ENCODE measurements around the gene CIITA. TPM values are rescaled to one million over a fixed set of nuclear protein-coding genes. Genes with fewer than 3 reads are reported as not detected.

The CIITA gene
- total RNA-seq, 1 experiment from 2014 or later: not detected

DNA sequence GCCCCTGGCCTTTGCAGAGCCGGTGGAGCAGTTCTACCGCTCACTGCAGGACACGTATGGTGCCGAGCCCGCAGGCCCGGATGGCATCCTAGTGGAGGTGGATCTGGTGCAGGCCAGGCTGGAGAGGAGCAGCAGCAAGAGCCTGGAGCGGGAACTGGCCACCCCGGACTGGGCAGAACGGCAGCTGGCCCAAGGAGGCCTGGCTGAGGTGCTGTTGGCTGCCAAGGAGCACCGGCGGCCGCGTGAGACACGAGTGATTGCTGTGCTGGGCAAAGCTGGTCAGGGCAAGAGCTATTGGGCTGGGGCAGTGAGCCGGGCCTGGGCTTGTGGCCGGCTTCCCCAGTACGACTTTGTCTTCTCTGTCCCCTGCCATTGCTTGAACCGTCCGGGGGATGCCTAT lies 29.5 kb downstream of the CIITA start:
- Mint-ChIP-seq H3K4me1 (peaks cover 0 to under 1% of the 10 kb centered on the region in 2 experiments; a peak in 1 of 4 replicates), H3K9me3 (peaks cover 3 to 10% of the 10 kb centered on the region in 2 experiments; a peak in 3 of 5 replicates), H3K27me3 (ENCODE audit: low read depth) (peaks cover 16% of the 10 kb centered on the region), H3K4me3 (no peak overlapping the region), H3K36me3 (ENCODE audit: insufficient read depth in 1 of 3, low read depth in 3 of 3) (no peaks in the 10 kb centered on the region), H3K27ac (no peak overlapping the region)
- Histone ChIP-seq H3K56ac (ENCODE audit: insufficient read length, low read depth, low read length) (no peak overlapping the region), H2BK15ac (ENCODE audit: low read depth, low read length) (no peak overlapping the region), H2AFZ (ENCODE audit: low read length) (no peak overlapping the region), H3K9me3 (ENCODE audit: control insufficient read depth, low read depth, low read length) (no peaks in the 10 kb centered on the region), H3K27ac (ENCODE audit: insufficient read length, low read depth, low read length) (no peak overlapping the region), H2BK120ac (ENCODE audit: low read depth, low read length, poor library complexity, severe bottlenecking) (no peak overlapping the region), H3K4ac (ENCODE audit: low read depth, low read length) (no peak overlapping the region), H2BK12ac (ENCODE audit: insufficient read length, low read depth, low read length) (no peak overlapping the region), H3T11ph (ENCODE audit: low read length) (no peak overlapping the region), H4K20me1 (ENCODE audit: control insufficient read depth, insufficient read depth, insufficient read length) (no peaks in the 10 kb centered on the region), H3K9ac (ENCODE audit: extremely low read depth, insufficient read length, low read length) (no peak overlapping the region), H2BK5ac (ENCODE audit: insufficient read length, low read length) (no peak overlapping the region), H3K27me3 (ENCODE audit: insufficient read depth, low read length) (no peaks in the 10 kb centered on the region), H3K23me2 (ENCODE audit: insufficient read length, low read depth, low read length, poor library complexity, severe bottlenecking) (no peaks in the 10 kb centered on the region), H4K5ac (ENCODE audit: insufficient read length, low read depth, low read length) (no peak overlapping the region), H3K14ac (ENCODE audit: insufficient read depth, low read length) (no peak overlapping the region), H3K18ac (ENCODE audit: insufficient read length, low read depth, low read length) (no peak overlapping the region), H3K79me2 (ENCODE audit: insufficient read depth, low read length) (no peaks in the 10 kb centered on the region), H3K23ac (ENCODE audit: insufficient read length, low read depth, low read length) (no peak overlapping the region), H2AK5ac (ENCODE audit: insufficient read length, low read length) (no peak overlapping the region), H3K79me1 (ENCODE audit: insufficient read depth, low read depth, low read length, poor library complexity, severe bottlenecking) (no peaks in the 10 kb centered on the region), H4K91ac (ENCODE audit: insufficient read length, low read depth, low read length) (no peak overlapping the region), H3K4me2 (ENCODE audit: insufficient read depth, insufficient read length, low read length) (no peak overlapping the region), H2BK20ac (ENCODE audit: low read depth, low read length, poor library complexity, severe bottlenecking) (no peak overlapping the region), H4K8ac (replicated peaks; ENCODE audit: insufficient read length, low read depth, low read length) (no peak overlapping the region), H3K4me1 (ENCODE audit: insufficient read depth, low read length) (no peaks in the 10 kb centered on the region)
- WGBS (ENCODE audit: extremely low coverage, insufficient read length, low lambda C conversion rate): no CpG with 5 or more reads among the region's 19 CpGs
- DNase-seq: no peak
- TF ChIP-seq, protein P1, sequence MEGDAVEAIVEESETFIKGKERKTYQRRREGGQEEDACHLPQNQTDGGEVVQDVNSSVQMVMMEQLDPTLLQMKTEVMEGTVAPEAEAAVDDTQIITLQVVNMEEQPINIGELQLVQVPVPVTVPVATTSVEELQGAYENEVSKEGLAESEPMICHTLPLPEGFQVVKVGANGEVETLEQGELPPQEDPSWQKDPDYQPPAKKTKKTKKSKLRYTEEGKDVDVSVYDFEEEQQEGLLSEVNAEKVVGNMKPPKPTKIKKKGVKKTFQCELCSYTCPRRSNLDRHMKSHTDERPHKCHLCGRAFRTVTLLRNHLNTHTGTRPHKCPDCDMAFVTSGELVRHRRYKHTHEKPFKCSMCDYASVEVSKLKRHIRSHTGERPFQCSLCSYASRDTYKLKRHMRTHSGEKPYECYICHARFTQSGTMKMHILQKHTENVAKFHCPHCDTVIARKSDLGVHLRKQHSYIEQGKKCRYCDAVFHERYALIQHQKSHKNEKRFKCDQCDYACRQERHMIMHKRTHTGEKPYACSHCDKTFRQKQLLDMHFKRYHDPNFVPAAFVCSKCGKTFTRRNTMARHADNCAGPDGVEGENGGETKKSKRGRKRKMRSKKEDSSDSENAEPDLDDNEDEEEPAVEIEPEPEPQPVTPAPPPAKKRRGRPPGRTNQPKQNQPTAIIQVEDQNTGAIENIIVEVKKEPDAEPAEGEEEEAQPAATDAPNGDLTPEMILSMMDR (conservative IDR thresholded peaks at IDR 0.05): no peak
